Neural progenitor cell (in vitro differentiated cells): ENCODE results near the gene KCTD14. TPM values are rescaled to one million over a fixed set of nuclear protein-coding genes. Genes with fewer than 3 reads are reported as not detected.
"Not testable (repeated sequence)": the region's sequence is repeated elsewhere in the genome, so short reads cannot be mapped to it uniquely, and the experiment has no call there.

Source experiments
- DNase-seq: peaks from one replicate; pipeline ENCODE4 v3.0.0-alpha.2; 2016; ENCODE audit warnings: low spot score
- H2AFZ ChIP-seq: fragments of 200-600 bp; sonication (generic); replicated peaks from 2 replicates; pipeline ENCODE4 v1.6.1; 2016; ENCODE audit warnings: antibody characterized with exemption
- H3F3A ChIP-seq: fragments of 200-600 bp; sonication (generic); 2 replicates; pipeline ENCODE4 v1.6.1; 2016; ENCODE audit warnings: antibody characterized with exemption, low read depth
- H3K27ac ChIP-seq: fragments of 200-600 bp; sonication (generic); 2 replicates; pipeline ENCODE4 v1.5.1; 2016; ENCODE audit warnings: mild to moderate bottlenecking
- H3K27me3 ChIP-seq: fragments of 200-600 bp; sonication (generic); 2 replicates; pipeline ENCODE4 v1.6.1; 2016; ENCODE audit warnings: mild to moderate bottlenecking, moderate library complexity
- H3K36me3 ChIP-seq: fragments of 200-600 bp; sonication (generic); 2 replicates; pipeline ENCODE4 v1.5.1; 2016
- H3K4me1 ChIP-seq: fragments of 200-600 bp; sonication (generic); 2 replicates; pipeline ENCODE4 v1.6.1; 2016; ENCODE audit warnings: mixed run types
- H3K4me2 ChIP-seq: fragments of 200-600 bp; sonication (generic); 2 replicates; pipeline ENCODE4 v1.6.1; 2016
- H3K4me3 ChIP-seq: fragments of 200-600 bp; sonication (generic); 2 replicates; pipeline ENCODE4 v1.5.1; 2016
- H3K79me2 ChIP-seq: fragments of 200-600 bp; sonication (generic); 2 replicates; pipeline ENCODE4 v1.6.1; 2016; ENCODE audit warnings: low read depth
- H3K9ac ChIP-seq: fragments of 200-600 bp; sonication (generic); 2 replicates; pipeline ENCODE4 v1.6.1; 2016
- H3K9me3 ChIP-seq: fragments of 200-600 bp; sonication (generic); 2 replicates; pipeline ENCODE4 v1.5.1; 2016; ENCODE audit warnings: low read depth
- H4K20me1 ChIP-seq: fragments of 200-600 bp; sonication (generic); 2 replicates; pipeline ENCODE4 v1.6.1; 2016; ENCODE audit warnings: low read depth
- H3K27ac Mint-ChIP-seq: 3 replicates; pipeline ENCODE4 v1.8.0; 2021; ENCODE audit warnings: mixed read lengths
- H3K27me3 Mint-ChIP-seq: 2 replicates; pipeline ENCODE4 v1.8.0; 2022; ENCODE audit warnings: low read depth, mild to moderate bottlenecking, inconsistent platforms, moderate library complexity, mixed read lengths; ENCODE audit not compliant: insufficient read depth
- H3K36me3 Mint-ChIP-seq: 3 replicates; pipeline ENCODE4 v1.8.0; 2021; ENCODE audit warnings: mixed read lengths
- H3K4me1 Mint-ChIP-seq: 3 replicates; pipeline ENCODE4 v1.8.0; 2021; ENCODE audit warnings: mixed read lengths
- H3K4me3 Mint-ChIP-seq: 3 replicates; pipeline ENCODE4 v1.8.0; 2021; ENCODE audit warnings: mild to moderate bottlenecking, moderate library complexity, mixed read lengths
- H3K9me3 Mint-ChIP-seq: 3 replicates; pipeline ENCODE4 v1.8.0; 2020; ENCODE audit warnings: mixed read lengths
- CTCF ChIP-seq: fragments of 200-600 bp; sonication (generic); IDR thresholded peaks from 2 replicates; pipeline ENCODE4 v1.5.1; 2017; ENCODE audit warnings: antibody characterized with exemption, mild to moderate bottlenecking
- EZH2 ChIP-seq: fragments of 200-600 bp; sonication (generic); IDR thresholded peaks from 2 replicates; pipeline ENCODE4 v1.6.1; 2017; ENCODE audit warnings: antibody characterized with exemption, mild to moderate bottlenecking, moderate library complexity
- EZH2phosphoT487 ChIP-seq: fragments of 200-600 bp; sonication (generic); IDR thresholded peaks from 2 replicates; pipeline ENCODE4 v1.6.1; 2017; ENCODE audit warnings: antibody characterized with exemption
- total RNA-seq: library from RNA; depleted of rRNA; stranded (reverse); fragments of >200 nt; gene quantifications from 2 replicates; pipeline ENCODE4 v1.2.3, GENCODE V29; 2015; ENCODE audit warnings: low replicate concordance

The KCTD14 gene
- total RNA-seq, 1 donor from 2014 or later = 5.3 TPM

- H3K4me3 Mint-ChIP-seq = no peak overlapping the region
- H3K36me3 ChIP-seq = peaks cover 6% of the 10 kb centered on the region
- no peak for DNase-seq
- H3K4me1 Mint-ChIP-seq = peaks cover 15% of the 10 kb centered on the region
- peaks cover 8% of the 10 kb centered on the region for H4K20me1 ChIP-seq
- H3K27me3 ChIP-seq = no peaks in the 10 kb centered on the region
- H3K9me3 Mint-ChIP-seq = no peaks in the 10 kb centered on the region
- TF ChIP-seq EZH2phosphoT487 = no peak
- TF ChIP-seq CTCF = no peak
- TF ChIP-seq EZH2 = no peak
- H3F3A ChIP-seq = peaks cover 9% of the 10 kb centered on the region
- H3K4me2 ChIP-seq = no peak overlapping the region
- H2AFZ ChIP-seq = no peak overlapping the region
- H3K9me3 ChIP-seq = no peaks in the 10 kb centered on the region
- H3K27me3 Mint-ChIP-seq = no peaks in the 10 kb centered on the region
- peaks cover 7% of the 10 kb centered on the region for H3K4me1 ChIP-seq
- peaks cover 10% of the 10 kb centered on the region for H3K36me3 Mint-ChIP-seq
- no peak overlapping the region for H3K9ac ChIP-seq
- no peak overlapping the region for H3K27ac ChIP-seq
- no peak overlapping the region for H3K27ac Mint-ChIP-seq
- H3K79me2 ChIP-seq = peaks cover 40% of the 10 kb centered on the region
- H3K4me3 ChIP-seq = no peak overlapping the region
Observed at GRCh38 chr11:77990981-77991380, 32.1 kb downstream of the KCTD14 start.

- H3K36me3 Mint-ChIP-seq = peaks cover 13% of the 10 kb centered on the region
- not testable (repeated sequence) for H3K36me3 ChIP-seq, H3F3A ChIP-seq, H3K4me1 ChIP-seq, H3K4me3 ChIP-seq, H3K4me3 Mint-ChIP-seq, H3K9me3 Mint-ChIP-seq, H3K27ac ChIP-seq, DNase-seq, H3K27me3 ChIP-seq, H3K9me3 ChIP-seq, H3K9ac ChIP-seq, H3K4me1 Mint-ChIP-seq, H4K20me1 ChIP-seq, H2AFZ ChIP-seq, H3K27ac Mint-ChIP-seq, H3K4me2 ChIP-seq, H3K27me3 Mint-ChIP-seq
- peaks cover 36% of the 10 kb centered on the region for H3K79me2 ChIP-seq
Observed at GRCh38 chr11:77986456-77986855, 36.6 kb downstream of the KCTD14 start.

- H3K9me3 Mint-ChIP-seq = no peaks in the 10 kb centered on the region
- peaks cover 6% of the 10 kb centered on the region for H4K20me1 ChIP-seq
- H3K27me3 Mint-ChIP-seq = no peaks in the 10 kb centered on the region
- DNase-seq = no peak
- peaks cover 25% of the 10 kb centered on the region for H3K79me2 ChIP-seq
- H2AFZ ChIP-seq = no peak overlapping the region
- H3K4me2 ChIP-seq = no peak overlapping the region
- H3K36me3 Mint-ChIP-seq = peaks cover 11% of the 10 kb centered on the region
- H3K36me3 ChIP-seq = peaks cover 4% of the 10 kb centered on the region
- H3K4me1 Mint-ChIP-seq = no peaks in the 10 kb centered on the region
- no peak overlapping the region for H3K9ac ChIP-seq
- H3F3A ChIP-seq = no peaks in the 10 kb centered on the region
- H3K4me3 ChIP-seq = no peak overlapping the region
- TF ChIP-seq CTCF (no peak), EZH2phosphoT487 (no peak), EZH2 (no peak)
- no peak overlapping the region for H3K27ac Mint-ChIP-seq
- H3K4me3 Mint-ChIP-seq = no peak overlapping the region
- H3K9me3 ChIP-seq = no peaks in the 10 kb centered on the region
- no peak overlapping the region for H3K27ac ChIP-seq
- H3K27me3 ChIP-seq = no peaks in the 10 kb centered on the region
- H3K4me1 ChIP-seq = no peaks in the 10 kb centered on the region
Observed at GRCh38 chr11:77981346-77981947, 41.6 kb downstream of the KCTD14 start.

- H4K20me1 ChIP-seq = no peaks in the 10 kb centered on the region
- H3K36me3 ChIP-seq = no peaks in the 10 kb centered on the region
- TF ChIP-seq EZH2phosphoT487 (no peak), EZH2 (no peak), CTCF (no peak)
- no peak overlapping the region for H3K9ac ChIP-seq
- Mint-ChIP-seq H3K9me3 (no peaks in the 10 kb centered on the region), H3K27me3 (no peaks in the 10 kb centered on the region), H3K27ac (no peak overlapping the region), H3K4me1 (no peaks in the 10 kb centered on the region), H3K36me3 (peaks cover 12% of the 10 kb centered on the region), H3K4me3 (no peak overlapping the region)
- H3K27me3 ChIP-seq = no peaks in the 10 kb centered on the region
- no peaks in the 10 kb centered on the region for H3F3A ChIP-seq
- no peaks in the 10 kb centered on the region for H3K79me2 ChIP-seq
- H3K9me3 ChIP-seq = no peaks in the 10 kb centered on the region
- H2AFZ ChIP-seq = no peak overlapping the region
- no peaks in the 10 kb centered on the region for H3K4me1 ChIP-seq
- no peak overlapping the region for H3K4me2 ChIP-seq
- H3K27ac ChIP-seq = no peak overlapping the region
- no peak overlapping the region for H3K4me3 ChIP-seq
- no peak for DNase-seq
Observed at GRCh38 chr11:77968337-77968736, 54.7 kb downstream of the KCTD14 start.
